K562 (cell line): ENCODE results near the gene STXBP6.

ENCODE experiments used
- CGGBP1 ChIP-seq: fragments of 250-450 bp; sonication (Bioruptor Pico); IDR thresholded peaks from 2 replicates; pipeline ENCODE4 v1.9.0; 2021; ENCODE audit warnings: mild to moderate bottlenecking
- HCFC1 ChIP-seq: IDR thresholded peaks from 2 replicates; pipeline ENCODE4 v1.6.1; 2012; ENCODE audit warnings: low read depth, low read length, improper control_type of control experiment
- POLR2A ChIP-seq: fragments of 450-650 bp; conservative IDR thresholded peaks from 2 replicates; pipeline ENCODE4 v1.6.1; 2016

- TF ChIP-seq POLR2A (no peak), HCFC1 (no peak), CGGBP1 (CRISPR knock-in tag) (no peak)
These were observed 40.1 kb downstream of the STXBP6 start for GRCh38 chr14:25009891-25010290.
